HEK293 (cell line): Measurements from ENCODE around the gene RINL.
"Not testable (repeated sequence)": the region's sequence is repeated elsewhere in the genome, so short reads cannot be mapped to it uniquely, and the experiment has no call there.

Source experiments
- ZNF157 ChIP-seq: fragments of 450-650 bp; formaldehyde crosslinking; IDR thresholded peaks from 2 replicates; pipeline ENCODE4 v1.5.1; 2016; ENCODE audit warnings: missing biosample characterization, missing genetic modification characterization
- ZNF266 ChIP-seq: fragments of 450-650 bp; formaldehyde crosslinking; IDR thresholded peaks from 2 replicates; pipeline ENCODE4 v1.5.1; 2016; ENCODE audit warnings: missing biosample characterization, missing genetic modification characterization, low read depth
- ZNF324 ChIP-seq: fragments of 450-650 bp; formaldehyde crosslinking; IDR thresholded peaks from 2 replicates; pipeline ENCODE4 v1.5.1; 2016; ENCODE audit warnings: missing biosample characterization, missing genetic modification characterization

GRCh38 chr19:38884691-38885090 lies 6.6 kb upstream of the RINL start:
- TF ChIP-seq ZNF266; ZNF157 (tag by site-specific recombination); ZNF324: not testable (repeated sequence)
